ENCODE results near the gene ARHGEF19.
"Not testable (repeated sequence)": the region's sequence is repeated elsewhere in the genome, so short reads cannot be mapped to it uniquely, and the experiment has no call there.

ARHGEF19 gene

GRCh38 chr1:16246961-16247360 lies 34.5 kb upstream of the ARHGEF19 start:
- Histone ChIP-seq H3K27ac (ENCODE audit: low read length) (no peak overlapping the region), H3K36me3 (replicated peaks; ENCODE audit: low read depth, low read length) (peaks cover 6% of the 10 kb centered on the region), H2AFZ (ENCODE audit: low read depth, low read length) (no peak overlapping the region), H3K27me3 (ENCODE audit: low read depth, low read length) (no peaks in the 10 kb centered on the region), H3K79me2 (ENCODE audit: low read length) (no peaks in the 10 kb centered on the region), H3K9me3 (ENCODE audit: insufficient read depth, low read length) (no peaks in the 10 kb centered on the region), H3K4me3 (ENCODE audit: low read length) (no peak overlapping the region), H3K4me2 (ENCODE audit: low read length) (no peak overlapping the region), H4K20me1 (ENCODE audit: insufficient read depth, low read length) (no peaks in the 10 kb centered on the region), H3K9ac (ENCODE audit: low read length) (no peak overlapping the region), H3K4me1 (ENCODE audit: low read length) (peaks cover 18% of the 10 kb centered on the region)
- TF ChIP-seq EZH2phosphoT487 (IDR thresholded peaks at IDR 0.05; ENCODE audit: low read depth) (no peak), CTCF (IDR thresholded peaks at IDR 0.05; ENCODE audit: low read depth, low read length) (no peak)

GRCh38 chr1:16246239-16246638 lies 33.8 kb upstream of the ARHGEF19 start:
- H3K9ac ChIP-seq (ENCODE audit: low read length); H3K79me2 ChIP-seq (ENCODE audit: low read length); H3K4me2 ChIP-seq (ENCODE audit: low read length); H2AFZ ChIP-seq (ENCODE audit: low read depth, low read length); H3K4me3 ChIP-seq (ENCODE audit: low read length); H4K20me1 ChIP-seq (ENCODE audit: insufficient read depth, low read length); H3K27ac ChIP-seq (ENCODE audit: low read length); H3K36me3 ChIP-seq (replicated peaks; ENCODE audit: low read depth, low read length); H3K9me3 ChIP-seq (ENCODE audit: insufficient read depth, low read length); H3K27me3 ChIP-seq (ENCODE audit: low read depth, low read length): not testable (repeated sequence)
- peaks cover 18% of the 10 kb centered on the region for H3K4me1 ChIP-seq (ENCODE audit: low read length)

- H3K36me3 ChIP-seq (replicated peaks; ENCODE audit: low read depth, low read length), result peaks cover 5% of the 10 kb centered on the region
- no peak overlapping the region for H2AFZ ChIP-seq (ENCODE audit: low read depth, low read length)
- no peak overlapping the region for H3K4me2 ChIP-seq (ENCODE audit: low read length)
- H3K9me3 ChIP-seq (ENCODE audit: insufficient read depth, low read length), result no peaks in the 10 kb centered on the region
- H3K9ac ChIP-seq (ENCODE audit: low read length), result no peak overlapping the region
- no peaks in the 10 kb centered on the region for H4K20me1 ChIP-seq (ENCODE audit: insufficient read depth, low read length)
- H3K27me3 ChIP-seq (ENCODE audit: low read depth, low read length), result no peaks in the 10 kb centered on the region
- H3K4me1 ChIP-seq (ENCODE audit: low read length), result peaks cover 18% of the 10 kb centered on the region
- TF ChIP-seq CTCF (IDR thresholded peaks at IDR 0.05; ENCODE audit: low read depth, low read length), result no peak
- no peak for TF ChIP-seq EZH2phosphoT487 (IDR thresholded peaks at IDR 0.05; ENCODE audit: low read depth)
- H3K4me3 ChIP-seq (ENCODE audit: low read length), result no peak overlapping the region
- H3K27ac ChIP-seq (ENCODE audit: low read length), result no peak overlapping the region
- H3K79me2 ChIP-seq (ENCODE audit: low read length), result no peaks in the 10 kb centered on the region
Measured at GRCh38 chr1:16245476-16246196, 33.2 kb upstream of the ARHGEF19 start.

- H3K4me1 ChIP-seq (ENCODE audit: low read length), result peaks cover 14% of the 10 kb centered on the region
- no peak overlapping the region for H3K4me2 ChIP-seq (ENCODE audit: low read length)
- no peak overlapping the region for H3K27ac ChIP-seq (ENCODE audit: low read length)
- no peaks in the 10 kb centered on the region for H3K9me3 ChIP-seq (ENCODE audit: insufficient read depth, low read length)
- no peak overlapping the region for H3K4me3 ChIP-seq (ENCODE audit: low read length)
- H3K79me2 ChIP-seq (ENCODE audit: low read length), result no peaks in the 10 kb centered on the region
- H3K27me3 ChIP-seq (ENCODE audit: low read depth, low read length), result no peaks in the 10 kb centered on the region
- H4K20me1 ChIP-seq (ENCODE audit: insufficient read depth, low read length), result no peaks in the 10 kb centered on the region
- H2AFZ ChIP-seq (ENCODE audit: low read depth, low read length), result no peak overlapping the region
- H3K36me3 ChIP-seq (replicated peaks; ENCODE audit: low read depth, low read length), result peaks cover 3% of the 10 kb centered on the region
- H3K9ac ChIP-seq (ENCODE audit: low read length), result no peak overlapping the region
- TF ChIP-seq EZH2phosphoT487 (IDR thresholded peaks at IDR 0.05; ENCODE audit: low read depth) (no peak), CTCF (IDR thresholded peaks at IDR 0.05; ENCODE audit: low read depth, low read length) (no peak)
Measured at GRCh38 chr1:16244650-16245285, 32.3 kb upstream of the ARHGEF19 start.

Data from OCI-LY3 (cell line).